HG02870 (cell line): ENCODE data around the gene SUMO3.

Source experiments
- ATAC-seq: cut with Tn5 transposase; IDR thresholded peaks from one replicate; pipeline ENCODE4 v1.9.1; 2021; ENCODE audit warnings: mild to moderate bottlenecking, moderate library complexity; ENCODE audit not compliant: unreplicated experiment

SUMO3 gene

DNA sequence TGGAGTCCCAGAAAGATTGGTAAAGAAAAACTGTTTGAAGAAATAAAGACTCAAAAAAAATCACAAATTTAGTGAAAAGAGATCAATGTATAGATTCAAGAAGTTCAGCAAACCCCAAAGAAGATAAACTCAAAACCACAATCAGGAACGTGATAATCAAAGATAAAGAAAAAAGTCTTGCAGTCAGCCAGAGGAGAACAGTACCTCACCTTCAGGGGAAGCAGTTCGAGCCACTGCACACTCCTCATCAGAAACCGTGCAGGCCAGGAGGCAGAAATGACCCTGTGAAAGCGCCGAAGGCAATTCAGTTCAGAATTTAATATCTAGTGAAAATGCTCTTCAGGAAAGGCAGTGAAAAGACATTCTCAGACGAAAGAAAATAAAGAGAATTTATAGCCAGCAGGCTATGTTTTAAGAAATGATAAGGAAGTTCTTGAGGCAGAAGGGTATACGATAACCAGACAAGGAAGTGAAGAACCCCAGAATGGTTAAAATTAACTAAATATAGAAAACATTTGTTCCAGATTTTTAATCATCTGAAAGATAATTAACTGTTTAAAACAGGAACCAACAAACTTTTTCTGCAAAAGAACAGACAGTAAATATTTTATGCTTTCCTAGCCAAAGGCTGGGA, 13.5 kb upstream of the SUMO3 start:
- ATAC-seq = no peak

DNA sequence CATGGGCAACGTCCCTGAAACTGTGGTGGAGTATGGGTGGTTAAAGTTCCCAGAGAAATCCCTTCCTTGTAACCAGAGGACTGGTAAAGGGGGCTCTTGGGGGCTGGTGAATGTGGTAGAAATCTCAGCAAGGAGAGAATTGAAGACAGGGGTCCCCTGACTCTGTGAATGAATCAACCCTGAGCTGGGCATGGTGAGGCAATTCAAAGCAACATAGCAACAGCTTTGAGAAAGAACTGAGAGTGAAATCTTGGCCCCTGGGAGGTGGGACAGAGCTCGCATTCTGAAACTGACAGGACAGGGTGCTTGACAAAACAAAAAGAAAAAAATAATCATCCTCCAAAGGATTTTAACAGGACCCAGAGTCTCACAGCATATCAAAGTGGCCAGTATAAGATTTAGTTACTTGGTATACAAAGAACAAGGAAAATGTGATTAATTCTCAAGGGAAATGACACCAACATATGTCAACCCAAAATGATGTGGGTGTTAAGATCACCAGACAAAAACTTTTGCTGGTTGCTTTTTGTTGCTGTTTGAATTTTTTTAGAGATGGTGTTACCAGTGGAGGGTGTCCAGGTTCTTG, 11.7 kb upstream of the SUMO3 start:
- no peak for ATAC-seq

DNA sequence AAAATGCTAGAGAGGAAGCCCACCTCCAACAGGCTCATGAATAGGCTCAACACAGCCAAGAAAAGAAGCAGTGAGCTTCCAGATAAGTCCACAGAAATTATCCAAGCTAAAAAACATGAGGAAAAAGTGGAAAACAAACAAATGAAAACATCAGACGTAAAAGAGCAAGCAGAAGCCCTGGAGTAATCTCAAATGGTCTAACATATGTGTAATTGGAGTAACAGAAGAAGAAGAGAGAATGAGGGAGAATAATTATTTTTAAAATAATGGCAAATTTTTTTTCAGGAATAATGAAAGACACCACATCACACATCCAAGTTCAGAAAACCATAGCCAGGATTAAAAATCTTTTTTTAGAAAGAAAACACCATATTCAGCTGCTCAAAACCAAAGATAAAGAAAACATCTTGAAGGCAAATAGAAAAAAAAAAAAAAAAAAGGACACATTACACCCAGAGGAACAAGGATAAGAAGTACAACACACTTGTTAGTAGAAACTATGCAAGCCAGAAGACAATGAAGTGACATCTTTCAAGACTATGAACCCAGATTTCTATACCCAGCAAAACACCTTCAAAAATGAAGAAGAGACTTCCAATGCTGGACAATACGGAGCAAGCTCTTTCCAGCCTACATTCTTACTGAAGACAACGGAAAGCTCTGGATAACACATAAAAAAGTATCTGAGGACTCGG, 10.6 kb upstream of the SUMO3 start:
- ATAC-seq = no peak

DNA sequence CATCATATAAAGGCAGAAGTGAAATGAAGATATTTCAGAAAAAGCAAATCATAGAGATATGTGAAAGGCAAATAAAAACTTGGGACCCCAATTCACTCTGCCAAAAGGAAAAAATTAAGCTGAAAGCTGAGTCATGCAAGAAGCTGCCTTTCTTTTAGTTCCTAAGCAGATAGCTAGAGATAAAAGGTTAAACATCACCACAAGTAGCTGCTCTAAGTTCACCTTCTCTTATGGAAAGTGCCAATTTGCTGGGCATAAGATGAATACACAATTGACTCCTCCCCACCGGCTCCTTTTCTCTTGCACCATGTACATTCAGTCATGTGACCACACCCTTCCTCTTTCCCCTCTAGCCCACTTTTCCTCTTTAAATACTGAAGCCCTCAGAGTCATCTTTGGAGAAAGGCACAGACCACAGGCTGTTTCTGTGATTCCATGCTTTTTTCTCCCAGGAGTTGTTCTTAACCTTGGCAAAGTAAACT, 5.4 kb upstream of the SUMO3 start:
- ATAC-seq = no peak

DNA sequence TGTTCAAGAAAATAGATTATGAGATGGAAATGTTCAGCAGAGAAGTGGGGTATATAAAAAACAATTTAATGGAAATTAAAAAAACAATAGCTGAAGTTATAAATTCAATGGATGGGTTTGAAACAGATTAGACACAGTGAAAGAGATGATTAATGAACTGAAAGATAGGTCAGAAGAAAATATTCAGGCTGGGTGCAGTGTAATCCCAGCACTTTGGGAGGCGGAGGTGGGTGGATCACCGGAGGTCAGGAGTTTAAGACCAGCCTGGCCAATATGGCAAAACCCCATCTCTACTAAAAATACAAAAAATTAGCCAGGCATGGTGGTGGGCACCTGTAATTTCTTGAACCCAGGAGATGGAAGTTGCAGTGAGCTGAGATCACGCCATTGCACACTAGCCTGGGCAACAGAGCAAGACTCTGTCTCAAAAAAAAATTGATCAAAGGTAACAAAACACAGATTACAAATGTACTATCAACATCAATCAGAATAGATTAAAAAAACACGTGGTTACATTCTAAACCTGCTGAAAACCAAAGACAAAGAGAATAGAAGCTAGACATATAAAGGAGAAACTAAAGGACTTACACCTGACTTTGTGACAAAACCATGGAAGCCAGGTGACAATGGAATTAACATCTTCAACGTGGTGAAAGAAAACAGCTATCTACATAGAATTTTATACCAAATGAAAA, 4.8 kb upstream of the SUMO3 start:
- ATAC-seq = no peak

DNA sequence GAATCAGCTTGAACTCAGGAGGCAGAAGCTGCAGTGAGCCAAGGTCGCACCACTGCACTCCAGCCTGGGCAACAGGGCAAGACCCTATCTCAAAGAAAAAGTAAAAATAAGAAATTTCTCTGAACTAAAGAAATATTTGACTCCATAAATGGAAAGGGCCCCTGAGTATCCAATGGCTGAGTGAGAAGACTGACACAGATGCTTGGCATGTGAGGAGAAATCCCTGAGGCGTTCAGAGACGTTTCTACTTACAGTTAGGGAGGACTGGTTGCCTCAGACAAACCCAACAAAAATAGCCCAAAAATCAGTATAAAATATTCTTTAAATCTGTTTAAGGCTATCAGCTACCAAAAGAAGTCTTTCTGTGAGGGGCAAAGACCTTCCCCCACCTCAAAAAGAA, 3.0 kb upstream of the SUMO3 start:
- no peak for ATAC-seq

DNA sequence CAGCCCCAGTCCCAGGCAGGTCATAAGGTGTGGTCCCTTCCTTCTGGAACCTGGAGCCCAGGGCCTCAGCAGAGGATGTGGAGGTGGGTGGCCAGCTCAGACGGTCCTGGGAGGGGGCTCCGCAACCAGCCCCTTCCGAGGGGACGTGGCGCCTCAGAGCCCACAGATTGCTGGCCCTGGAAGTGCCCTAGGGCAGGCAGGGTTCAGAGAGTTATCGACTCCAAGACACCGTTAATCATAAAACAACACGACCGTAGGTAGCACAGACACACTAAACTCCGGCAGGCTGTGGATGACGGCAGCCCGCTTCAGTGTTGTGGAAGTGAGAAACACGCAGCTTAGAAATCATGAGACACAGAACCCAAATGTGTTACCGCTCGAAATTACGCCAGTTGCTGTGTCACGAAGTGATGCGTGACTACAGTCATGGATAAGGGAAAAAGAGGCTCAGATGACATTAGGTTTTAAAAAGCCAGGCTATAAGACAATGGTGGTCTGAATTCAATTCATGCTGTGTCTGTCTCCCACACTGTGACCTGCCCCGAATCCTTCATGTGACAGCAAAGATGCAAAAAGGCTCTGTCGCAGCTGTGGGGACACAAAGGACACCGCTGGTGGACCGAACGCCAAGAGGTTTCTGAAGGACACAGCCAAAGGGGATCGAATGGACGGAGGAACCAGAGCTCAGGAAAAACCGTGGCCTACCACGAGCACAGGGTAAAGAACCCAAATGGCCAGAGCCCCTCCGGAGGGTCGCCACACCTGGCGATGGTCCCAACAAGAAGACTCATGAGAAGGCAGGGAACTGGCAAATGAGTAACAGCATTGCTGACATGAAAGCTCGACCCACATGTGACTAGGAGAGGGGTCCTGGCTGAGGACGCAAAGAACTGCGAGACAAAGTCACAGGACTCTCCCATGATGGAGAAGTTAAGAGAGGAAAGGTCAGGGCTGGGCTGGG, 1.7 kb upstream of the SUMO3 start:
- no peak for ATAC-seq

DNA sequence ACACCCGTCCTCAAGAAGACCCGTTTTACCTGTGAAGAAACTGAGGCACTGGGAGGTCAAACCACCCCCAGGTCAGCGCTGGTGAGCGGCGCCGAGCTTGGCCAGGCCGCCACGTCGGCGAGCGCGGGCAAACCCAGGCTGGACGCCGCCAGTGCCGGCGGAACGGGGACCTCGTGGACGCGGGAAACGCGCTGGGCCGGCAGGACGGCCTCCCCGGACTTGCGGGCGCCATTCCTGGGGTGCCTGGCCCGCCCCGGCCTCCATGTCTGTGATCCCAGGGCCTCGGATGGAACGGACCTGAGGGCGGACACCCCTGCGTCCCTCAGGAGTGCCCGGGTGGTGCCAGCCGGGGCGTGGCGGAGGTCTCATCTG, 764 bp upstream of the SUMO3 start:
- no peak for ATAC-seq

DNA sequence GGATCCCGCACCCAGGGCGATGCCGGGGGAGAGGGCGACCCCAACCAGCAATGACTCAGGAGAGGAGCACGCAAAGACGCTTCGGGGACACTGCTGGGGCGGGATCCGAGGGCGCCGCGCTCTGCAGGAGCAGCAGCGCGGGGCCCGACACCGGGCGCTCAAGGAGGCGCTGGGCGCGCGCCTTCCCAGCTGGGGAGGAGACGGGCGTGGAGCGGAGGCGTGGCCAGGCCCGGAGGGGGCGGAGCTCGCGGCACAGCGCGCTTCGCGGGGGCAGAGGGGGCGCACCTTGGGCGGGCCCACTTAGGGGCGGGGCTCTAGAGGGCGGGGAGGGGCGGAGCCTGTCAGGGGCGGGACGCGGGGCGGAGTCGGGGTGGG, 369 bp downstream of the SUMO3 start:
- ATAC-seq = peak; percentile 73

DNA sequence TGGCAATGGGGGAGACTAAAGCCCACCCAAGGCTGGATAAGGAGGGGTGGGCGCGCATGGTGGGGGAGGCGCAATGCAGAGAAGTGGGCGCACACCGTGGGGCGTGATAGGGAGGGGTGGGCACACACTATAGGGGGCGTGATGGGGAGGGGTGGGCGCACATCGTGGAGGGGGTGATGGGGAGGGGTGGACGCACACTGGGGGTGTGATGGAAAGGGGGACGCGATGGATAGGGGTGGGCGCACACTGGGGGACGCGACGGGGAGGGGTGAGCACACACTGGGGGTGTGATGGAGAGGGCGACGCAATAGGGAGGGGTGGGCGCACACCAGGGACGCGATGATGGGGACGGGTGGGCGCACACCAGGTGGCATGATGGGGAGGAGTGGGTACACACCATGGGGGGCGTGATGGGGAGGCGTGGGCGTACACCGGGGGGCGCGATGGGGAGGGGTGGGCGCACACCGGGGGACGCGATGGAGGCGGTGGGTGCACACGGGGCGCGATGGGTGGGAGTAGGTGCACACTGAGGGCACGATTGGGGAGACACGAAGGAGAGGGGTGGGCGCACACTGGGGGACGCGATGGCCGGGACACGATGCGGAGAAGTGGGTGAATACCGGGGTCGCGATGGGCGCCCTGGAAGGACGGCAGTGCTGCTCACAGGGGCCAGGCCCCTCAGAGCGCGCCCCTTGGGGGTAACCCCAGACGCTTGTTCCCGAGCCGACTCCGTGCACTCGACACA, 929 bp downstream of the SUMO3 start:
- no peak for ATAC-seq

DNA sequence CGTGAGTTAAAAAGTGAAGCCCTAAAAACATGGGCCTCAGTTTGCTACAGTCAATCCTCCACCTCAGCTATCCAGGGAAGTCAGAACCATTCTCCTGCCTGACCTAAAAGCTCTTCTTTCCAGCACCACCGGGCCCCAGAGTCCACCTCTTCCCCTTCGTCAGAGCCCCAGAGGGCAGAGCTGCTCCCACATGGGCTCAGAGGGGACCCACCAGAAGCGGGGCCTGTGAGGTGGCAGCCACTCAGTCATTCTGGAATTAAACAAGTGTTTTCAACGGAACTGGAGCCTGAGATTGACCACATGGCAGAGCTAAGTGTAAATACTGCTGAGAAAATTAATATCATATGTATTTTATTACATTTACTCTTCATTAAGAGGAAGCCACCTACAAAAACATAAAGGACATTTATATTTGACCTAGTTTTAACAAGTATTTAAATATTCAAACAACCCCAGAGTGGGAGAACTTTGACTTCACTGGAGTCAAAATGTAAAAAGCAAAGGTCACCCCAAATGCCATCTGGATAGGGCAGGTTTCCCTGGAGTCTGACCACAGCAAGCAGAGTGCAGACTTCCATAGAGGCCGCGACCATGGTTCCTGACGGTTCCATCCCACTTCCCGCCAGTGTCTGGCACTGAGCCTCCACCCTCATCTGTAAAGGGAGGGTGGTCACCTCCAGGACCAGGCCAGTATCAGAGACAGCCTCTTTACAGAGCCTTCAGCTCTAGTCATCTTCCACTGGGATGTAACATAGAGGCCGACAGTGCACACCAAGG, 1.8 kb downstream of the SUMO3 start:
- ATAC-seq = no peak

DNA sequence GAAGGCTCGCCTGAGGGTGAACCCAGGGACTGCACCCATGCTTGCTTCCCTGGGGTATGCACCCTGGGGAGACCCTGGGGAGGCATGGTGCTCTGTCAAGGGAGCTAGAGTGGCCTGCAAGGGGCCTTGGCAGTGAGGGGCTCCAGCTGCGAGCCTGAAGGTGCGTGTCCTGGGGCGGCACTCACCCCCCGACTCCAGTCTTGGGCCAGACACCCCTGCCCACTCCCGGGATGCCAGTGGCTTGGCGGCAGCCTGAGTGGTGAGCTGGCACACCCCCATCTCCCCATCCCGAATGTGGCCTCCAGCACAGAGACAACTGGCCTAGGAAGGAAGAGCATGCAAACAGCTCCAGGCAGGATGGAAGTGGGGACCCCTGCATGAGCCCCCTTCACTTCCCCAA, 2.6 kb downstream of the SUMO3 start:
- ATAC-seq = no peak

DNA sequence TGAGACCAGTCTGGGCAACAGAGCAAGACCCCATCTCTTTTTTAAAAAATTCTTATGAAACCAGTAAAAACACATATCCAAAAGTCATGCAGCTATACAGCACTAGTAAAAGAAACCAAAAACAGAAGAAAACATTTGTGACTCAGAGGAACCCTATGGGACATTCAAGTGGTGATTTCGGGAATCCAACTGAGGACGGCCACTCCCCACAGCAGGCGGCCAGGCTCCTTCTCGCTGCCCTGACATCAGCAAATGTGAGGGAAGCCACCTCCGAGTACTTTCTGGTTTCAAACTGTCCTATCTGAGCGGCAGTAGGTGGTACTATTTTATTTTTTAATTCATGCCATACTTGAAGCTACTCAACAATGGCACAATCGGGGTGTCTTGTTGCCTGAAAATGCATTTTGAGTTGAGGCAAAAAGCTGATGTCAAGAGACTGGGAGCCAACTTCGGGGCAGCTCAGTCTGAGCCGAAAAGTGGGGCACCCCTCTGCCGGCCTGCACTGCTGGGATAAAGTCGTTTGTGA, 3.3 kb downstream of the SUMO3 start:
- no peak for ATAC-seq

DNA sequence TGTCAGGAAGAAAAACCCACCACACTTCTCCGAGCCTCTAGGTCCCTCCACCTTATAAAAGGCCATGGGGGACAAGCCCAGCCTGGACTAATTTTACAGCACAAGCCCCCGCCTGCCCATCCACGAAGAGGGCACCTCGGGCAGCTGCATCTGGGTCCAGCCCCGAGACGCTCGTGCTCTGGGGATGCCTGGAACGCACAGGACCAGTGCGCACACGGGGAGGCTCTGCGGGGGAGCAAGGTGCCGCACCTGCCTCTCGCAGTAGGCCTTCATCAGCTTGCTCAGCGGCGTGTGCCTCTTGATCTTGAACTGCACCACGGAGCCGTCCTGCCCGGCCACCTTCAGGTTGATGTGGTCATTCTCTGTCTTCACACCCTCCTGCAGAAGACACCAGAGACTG, 4.1 kb downstream of the SUMO3 start:
- ATAC-seq = no peak

DNA sequence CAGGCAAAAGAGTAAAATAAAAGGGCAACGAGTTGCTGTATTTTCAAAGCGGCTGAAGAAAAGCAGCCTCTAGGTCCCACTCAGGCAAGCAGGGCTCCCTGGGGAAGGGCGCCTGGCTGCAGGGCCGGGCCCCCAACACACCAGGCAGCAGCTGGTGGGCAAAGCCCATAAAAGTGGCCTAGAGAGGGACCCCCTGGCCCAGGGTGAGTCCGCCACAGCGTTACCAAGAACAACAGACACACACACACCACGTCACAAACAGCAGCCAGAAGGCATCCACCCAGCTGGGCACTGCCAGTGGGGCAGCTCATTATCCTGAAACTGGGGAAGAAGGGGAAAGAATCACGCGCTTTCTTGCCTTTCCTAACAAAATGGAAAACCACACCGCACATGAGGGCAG, 4.7 kb downstream of the SUMO3 start:
- no peak for ATAC-seq

DNA sequence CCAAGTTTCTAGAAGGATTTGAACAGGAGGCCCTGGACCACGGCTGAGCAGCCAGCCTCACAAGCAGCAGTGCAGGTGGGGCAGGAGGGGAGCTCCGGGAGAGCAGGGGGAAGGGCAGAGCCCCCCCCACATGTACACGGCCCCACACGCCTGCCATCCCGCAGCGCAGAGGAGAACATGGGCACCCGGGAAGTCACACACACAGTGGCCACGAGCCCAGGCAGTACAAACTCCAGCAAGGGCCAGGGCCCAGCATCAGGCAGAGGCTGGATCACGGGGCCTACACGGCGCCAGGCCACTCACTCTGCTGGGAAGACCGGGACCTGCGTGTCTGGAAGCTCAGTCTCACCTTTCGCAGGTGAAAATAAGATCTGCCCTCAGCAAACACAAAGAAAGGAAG, 5.2 kb downstream of the SUMO3 start:
- no peak for ATAC-seq

DNA sequence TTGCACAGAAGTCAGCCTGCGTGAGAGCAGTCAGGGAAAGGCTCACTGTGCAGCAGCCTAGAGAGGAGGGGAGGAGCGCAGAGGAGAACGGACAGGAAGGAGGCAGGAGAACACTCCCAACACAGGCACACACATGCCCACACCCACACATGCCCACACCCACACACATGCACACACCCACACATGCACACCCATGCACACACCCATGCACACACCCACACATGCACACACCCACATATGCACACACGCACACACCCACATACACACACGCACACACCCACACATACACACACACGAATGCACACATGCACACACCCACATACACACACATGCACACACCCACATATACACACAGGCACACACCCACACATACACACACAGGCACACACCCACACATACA, 7.1 kb downstream of the SUMO3 start:
- ATAC-seq = no peak

DNA sequence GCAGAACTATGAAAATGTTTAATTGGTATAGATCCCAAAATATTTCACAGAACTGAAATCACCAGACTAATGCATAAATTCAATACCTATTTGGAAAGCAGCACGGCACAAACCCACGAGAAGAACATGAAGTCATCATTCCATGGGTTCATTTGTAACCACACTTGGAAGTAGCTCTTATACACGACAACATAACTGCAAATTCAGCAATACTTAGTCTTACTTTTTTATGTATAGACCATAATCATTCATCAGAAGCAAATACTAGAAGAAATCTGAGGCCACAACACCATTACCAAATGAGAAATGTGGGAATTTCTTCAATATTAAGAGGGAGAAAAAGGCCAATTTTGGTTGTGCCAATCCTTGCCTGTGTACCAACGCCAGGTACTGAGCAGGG, 12.0 kb downstream of the SUMO3 start:
- no peak for ATAC-seq

DNA sequence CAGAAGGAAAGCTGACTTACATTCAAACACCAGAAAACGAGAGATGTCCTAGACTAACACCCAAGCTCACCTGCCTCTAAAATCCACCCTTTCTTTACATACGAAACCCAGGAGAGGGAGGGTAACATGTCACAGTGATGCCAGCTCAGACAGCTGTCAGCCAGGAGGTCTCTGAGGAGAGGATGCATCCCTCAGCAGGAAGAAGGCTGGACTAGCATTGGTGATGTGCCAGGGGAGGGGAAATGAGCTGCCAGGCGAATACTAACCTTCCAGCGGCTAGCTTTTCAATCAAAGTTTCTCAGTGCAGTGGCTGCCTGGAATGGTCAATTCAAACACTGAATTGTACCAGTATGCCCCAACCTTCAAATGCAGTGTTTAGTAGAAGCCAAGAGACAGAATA, 12.6 kb downstream of the SUMO3 start:
- no peak for ATAC-seq
